Spinal cord (tissue), 10 donors: Measurements from ENCODE around the gene TTLL8. TPM values are rescaled to one million over a fixed set of nuclear protein-coding genes. Genes with fewer than 3 reads are reported as not detected.

Experiments
- DNase-seq, 6 donors: peaks; one replicate each; pipeline versions ENCODE4 v3.0.0 to v3.0.0-alpha.2; 2013 to 2015; ENCODE audit warnings: low spot score in 6 of 6, low read depth in 4 of 6
- H3K27ac ChIP-seq: one replicate; pipeline ENCODE4 v1.5.1; 2013; ENCODE audit warnings: low read depth, low read length, control low read depth
- H3K27me3 ChIP-seq: one replicate; pipeline ENCODE4 v1.6.1; 2013; ENCODE audit warnings: low read length; ENCODE audit not compliant: control insufficient read depth, insufficient read depth
- H3K36me3 ChIP-seq: one replicate; pipeline ENCODE4 v1.6.1; 2013; ENCODE audit warnings: low read length; ENCODE audit not compliant: control insufficient read depth, insufficient read depth
- H3K4me1 ChIP-seq: one replicate; pipeline ENCODE4 v1.6.1; 2013; ENCODE audit warnings: low read length; ENCODE audit not compliant: control insufficient read depth, insufficient read depth
- H3K4me3 ChIP-seq: one replicate; pipeline ENCODE4 v1.5.1; 2013; ENCODE audit warnings: low read depth, low read length, control low read depth
- H3K9me3 ChIP-seq: one replicate; pipeline ENCODE4 v1.6.1; 2013; ENCODE audit warnings: low read length; ENCODE audit not compliant: control insufficient read depth, insufficient read depth
- WGBS: methylation state at CpG from one replicate; pipeline ENCODE4 v1.1.5; 2013; ENCODE audit warnings: missing lambda C conversion rate; ENCODE audit not compliant: insufficient coverage; 5-methylcytosine and 5-hydroxymethylcytosine counted together
- polyA plus RNA-seq, 2 donors: library from polyadenylated mRNA; unstranded; fragments of 120-200 nt; gene quantifications; one replicate each; pipeline ENCODE4 v1.2.1, GENCODE V29; 2013; ENCODE audit not compliant: insufficient read length in 2 of 2
- total RNA-seq, 2 donors: library from RNA; depleted of rRNA in 1 of 2; stranded (reverse); fragments of 120-200 nt in 1 of 2; fragments of >200 nt in 1 of 2; gene quantifications; one replicate each; pipeline versions ENCODE4 v1.2.3 to v1.2.4, GENCODE V29; 2013 to 2014
- donor health status: healthy.

The TTLL8 gene
- total and polyA plus RNA-seq, 4 donors: not detected

DNA sequence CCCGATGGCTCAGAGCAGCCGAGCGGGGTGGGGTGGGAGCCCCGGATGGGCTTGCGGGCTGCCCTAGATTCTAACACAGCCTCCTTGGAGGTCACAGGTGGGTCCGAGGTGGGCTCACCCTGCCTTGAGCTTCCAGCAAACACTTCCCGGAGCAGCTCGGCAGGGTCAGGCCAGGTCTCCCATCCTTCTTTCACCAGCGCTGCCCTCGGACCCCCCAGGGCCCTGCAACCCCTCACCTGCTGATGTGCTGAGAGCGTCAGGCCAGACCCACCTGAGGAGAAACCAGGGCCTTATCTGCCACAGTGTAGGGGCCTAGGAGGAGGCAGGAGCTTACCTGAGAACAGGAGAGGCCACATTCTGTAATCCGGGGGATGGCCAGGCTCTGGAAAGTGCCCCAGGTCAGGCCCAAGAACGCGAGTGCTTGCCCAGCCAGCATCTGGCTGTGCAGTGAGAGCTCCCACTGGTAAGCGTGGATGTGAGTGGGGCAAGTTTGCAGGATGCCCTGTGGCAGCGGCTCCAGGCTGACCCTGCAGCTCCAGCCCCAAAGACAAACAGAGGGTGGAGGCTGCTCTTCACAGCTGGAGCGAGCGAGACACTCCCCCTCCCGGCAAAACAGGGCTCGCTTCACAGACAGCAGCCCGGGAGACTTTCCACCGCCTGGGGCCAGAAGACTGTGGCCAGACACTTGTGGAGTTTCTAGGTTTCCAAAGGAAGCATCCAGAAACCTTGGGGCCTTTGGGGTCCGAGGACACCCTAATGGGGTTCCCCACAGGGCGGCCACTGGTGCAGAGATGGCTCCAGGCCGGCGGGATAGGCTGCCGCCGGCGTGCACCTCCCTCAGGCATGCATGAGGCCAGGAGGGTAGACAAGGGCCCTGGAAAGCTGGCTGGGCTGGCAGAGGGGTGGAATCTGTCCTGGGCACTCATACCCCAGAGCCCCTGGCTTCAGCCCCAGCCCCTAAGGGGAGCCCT lies 45.6 kb downstream of the TTLL8 start, which contains the start of gene IL17REL:
IL17REL (minus strand) TSS at position 555 of the 971 bp plus-strand sequence; CDS start at position 436, 119 bp downstream.
- H3K4me3 ChIP-seq: no peak within 1 kb of the TSS
- H3K9me3 ChIP-seq: no peaks in the 10 kb centered on the region
- H3K36me3 ChIP-seq: no peaks in the 10 kb centered on the region
- H3K27me3 ChIP-seq: peaks cover 72% of the 10 kb centered on the region
- H3K27ac ChIP-seq: no peak within 1 kb of the TSS
- DNase-seq: no peak
- 52% methylated on average over 29 of the region's 29 CpGs for WGBS
- H3K4me1 ChIP-seq: peaks cover 26% of the 10 kb centered on the region

DNA sequence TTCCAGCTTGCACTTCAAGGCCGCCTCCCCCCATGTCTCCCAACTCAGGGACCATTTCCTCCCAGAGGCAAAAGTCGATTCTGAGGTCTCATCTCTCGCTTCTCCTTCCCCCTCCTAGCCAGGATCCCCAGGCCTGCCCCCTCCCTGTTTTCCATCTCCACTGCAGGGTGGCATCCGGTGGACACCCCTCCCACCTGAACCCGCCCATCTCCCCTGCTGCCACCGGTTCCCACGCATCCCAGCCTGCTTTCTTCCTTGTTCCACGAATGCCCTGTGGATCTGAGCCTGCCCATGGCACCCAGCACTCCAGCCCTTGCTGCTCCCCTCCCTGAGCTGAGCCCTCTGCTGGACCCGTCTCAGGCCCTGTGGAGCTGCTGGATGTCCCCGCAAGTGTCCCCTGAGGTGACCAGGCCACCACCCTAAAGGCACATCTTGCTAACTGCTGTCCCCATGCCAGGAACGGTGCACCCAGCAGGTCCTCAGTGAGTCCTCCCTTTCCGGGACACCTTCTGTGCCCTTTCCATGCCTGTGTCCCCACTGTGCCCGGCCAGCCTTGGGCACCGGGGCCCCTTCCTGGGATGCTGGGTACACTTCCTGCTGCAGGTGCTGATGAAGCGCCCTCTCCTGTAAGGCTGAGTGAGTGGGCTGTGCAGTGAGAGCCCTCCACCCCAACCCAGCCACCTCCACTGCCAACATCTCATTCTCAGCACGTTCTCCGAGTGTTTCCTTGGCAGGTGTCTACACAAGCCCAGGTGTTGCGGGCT lies 46.5 kb downstream of the TTLL8 start:
- H3K4me3 ChIP-seq: no peak overlapping the region
- peaks cover 67% of the 10 kb centered on the region for H3K27me3 ChIP-seq
- H3K27ac ChIP-seq: no peak overlapping the region
- WGBS: 50% methylated on average over 17 of the region's 18 CpGs
- H3K9me3 ChIP-seq: no peaks in the 10 kb centered on the region
- peaks cover 26% of the 10 kb centered on the region for H3K4me1 ChIP-seq
- no peak for DNase-seq
- H3K36me3 ChIP-seq: no peaks in the 10 kb centered on the region

- DNase-seq: no peak
- Histone ChIP-seq H3K4me1 (peaks cover 26% of the 10 kb centered on the region), H3K9me3 (no peaks in the 10 kb centered on the region), H3K27me3 (peaks cover 59% of the 10 kb centered on the region), H3K27ac (no peak overlapping the region), H3K36me3 (no peaks in the 10 kb centered on the region), H3K4me3 (no peak overlapping the region)
- WGBS: 3% methylated on average over 36 of the region's 61 CpGs
These were observed 47.2 kb downstream of the TTLL8 start for GRCh38 chr22:50010676-50011446.

GRCh38 chr22:50009765-50010675 lies 48.1 kb downstream of the TTLL8 start:
- DNase-seq: no peak
- Histone ChIP-seq H3K36me3 (no peaks in the 10 kb centered on the region), H3K4me1 (peaks cover 26% of the 10 kb centered on the region), H3K27me3 (peaks cover 56% of the 10 kb centered on the region), H3K9me3 (no peaks in the 10 kb centered on the region), H3K27ac (no peak overlapping the region), H3K4me3 (no peak overlapping the region)
- 55% methylated on average over 44 of the region's 46 CpGs for WGBS

- H3K4me3 ChIP-seq: no peak overlapping the region
- no peak for DNase-seq
- H3K27me3 ChIP-seq: peaks cover 49% of the 10 kb centered on the region
- H3K4me1 ChIP-seq: peaks cover 19% of the 10 kb centered on the region
- H3K9me3 ChIP-seq: no peaks in the 10 kb centered on the region
- H3K36me3 ChIP-seq: no peaks in the 10 kb centered on the region
- H3K27ac ChIP-seq: no peak overlapping the region
- WGBS: 91% methylated on average over 8 of the region's 16 CpGs
These were observed 48.8 kb downstream of the TTLL8 start for GRCh38 chr22:50009251-50009650.

GRCh38 chr22:50008151-50009040 lies 49.7 kb downstream of the TTLL8 start:
- Histone ChIP-seq H3K27ac (no peak overlapping the region), H3K27me3 (peaks cover 40% of the 10 kb centered on the region), H3K4me3 (no peak overlapping the region), H3K36me3 (no peaks in the 10 kb centered on the region), H3K9me3 (no peaks in the 10 kb centered on the region), H3K4me1 (peaks cover 16% of the 10 kb centered on the region)
- WGBS: 59% methylated on average over 19 of the region's 24 CpGs
- DNase-seq: peak in 1 of 6 donors; percentile 37

DNA sequence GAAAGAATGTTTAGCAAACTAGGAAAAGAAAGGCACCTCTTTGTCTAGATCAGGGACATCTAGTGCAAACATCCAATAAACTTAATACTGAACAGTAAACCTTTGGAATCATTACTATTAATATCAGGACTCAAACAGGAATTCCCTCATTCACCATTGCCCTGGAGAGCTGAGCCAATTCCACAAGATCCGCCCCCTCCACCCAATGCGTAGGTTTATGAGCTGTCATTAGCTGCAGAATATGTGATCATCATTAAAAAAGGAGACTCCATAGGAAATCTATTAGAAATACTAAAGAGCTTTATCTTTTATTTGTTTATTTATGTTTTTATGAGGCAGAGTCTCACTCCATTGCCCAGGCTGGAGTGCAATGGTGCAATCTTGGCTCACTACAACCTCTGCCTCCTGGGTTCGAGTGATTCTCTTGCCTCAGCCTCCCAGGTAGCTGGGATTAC lies 51.0 kb downstream of the TTLL8 start:
- WGBS: no CpG with 5 or more reads among the region's 3 CpGs
- Histone ChIP-seq H3K27ac (no peak overlapping the region), H3K36me3 (no peaks in the 10 kb centered on the region), H3K4me1 (peaks cover 16% of the 10 kb centered on the region), H3K4me3 (no peak overlapping the region), H3K27me3 (peaks cover 27% of the 10 kb centered on the region), H3K9me3 (no peaks in the 10 kb centered on the region)
- no peak for DNase-seq

GRCh38 chr22:50004918-50005317 lies 53.2 kb downstream of the TTLL8 start:
- DNase-seq: no peak
- H3K36me3 ChIP-seq: no peaks in the 10 kb centered on the region
- no peaks in the 10 kb centered on the region for H3K9me3 ChIP-seq
- peaks cover 9% of the 10 kb centered on the region for H3K4me1 ChIP-seq
- H3K4me3 ChIP-seq: no peak overlapping the region
- peaks cover 15% of the 10 kb centered on the region for H3K27me3 ChIP-seq
- WGBS: 90% methylated on average over 3 of the region's 4 CpGs
- H3K27ac ChIP-seq: no peak overlapping the region
